BJ (cell line): ENCODE results near the gene PSMB7. TPM values are rescaled to one million over a fixed set of nuclear protein-coding genes. Genes with fewer than 3 reads are reported as not detected.

Source experiments
- CTCF ChIA-PET: fragments of 350-600 bp; formaldehyde crosslinking; extraction: SDS; loops from one replicate; lab custom pipeline; 2021; ENCODE audit warnings: antibody characterized with exemption, inconsistent platforms; lab: Yijun Ruan, JAX
- POLR2A ChIA-PET: fragments of 300-600 bp; sonication (Branson Sonifier 250); formaldehyde crosslinking; extraction: SDS; loops from one replicate; lab custom pipeline; 2021; ENCODE audit warnings: antibody characterized with exemption; lab: Charles Lee
- DNase-seq: peaks from one replicate; pipeline ENCODE4 v3.0.0-alpha.2; 2011; ENCODE audit warnings: low read depth
- H3K27me3 ChIP-seq: 2 replicates; pipeline ENCODE4 v1.6.0; 2011; ENCODE audit warnings: low read length; ENCODE audit not compliant: control insufficient read depth, insufficient read depth
- H3K36me3 ChIP-seq: 2 replicates; pipeline ENCODE4 v1.5.1; 2011; ENCODE audit warnings: low read length; ENCODE audit not compliant: control insufficient read depth, insufficient read depth
- H3K4me3 ChIP-seq: 2 replicates; pipeline ENCODE4 v1.5.1; 2011; ENCODE audit warnings: low read depth, mild to moderate bottlenecking, control low read depth, low read length
- polyA plus RNA-seq: library from polyadenylated mRNA; depleted of rRNA; stranded (reverse); fragments of >200 nt; gene quantifications from 2 replicates; pipeline ENCODE4 v1.2.3, GENCODE V29; 2011
- TF ChIP-seq, protein P1 (sequence below): IDR thresholded peaks from 2 replicates; pipeline ENCODE4 v1.5.1; 2011; ENCODE audit warnings: low read depth, mild to moderate bottlenecking, control low read depth, inconsistent platforms, low read length, moderate library complexity; ENCODE audit not compliant: insufficient read depth

Gene PSMB7
- polyA plus RNA-seq, 1 experiment: 325 TPM

- no peak for DNase-seq
- Histone ChIP-seq H3K36me3 (no peaks in the 10 kb centered on the region), H3K27me3 (peaks cover 27% of the 10 kb centered on the region), H3K4me3 (no peak overlapping the region)
- ChIA-PET POLR2A (no interaction called here), CTCF (no interaction called here)
- TF ChIP-seq, protein P1, sequence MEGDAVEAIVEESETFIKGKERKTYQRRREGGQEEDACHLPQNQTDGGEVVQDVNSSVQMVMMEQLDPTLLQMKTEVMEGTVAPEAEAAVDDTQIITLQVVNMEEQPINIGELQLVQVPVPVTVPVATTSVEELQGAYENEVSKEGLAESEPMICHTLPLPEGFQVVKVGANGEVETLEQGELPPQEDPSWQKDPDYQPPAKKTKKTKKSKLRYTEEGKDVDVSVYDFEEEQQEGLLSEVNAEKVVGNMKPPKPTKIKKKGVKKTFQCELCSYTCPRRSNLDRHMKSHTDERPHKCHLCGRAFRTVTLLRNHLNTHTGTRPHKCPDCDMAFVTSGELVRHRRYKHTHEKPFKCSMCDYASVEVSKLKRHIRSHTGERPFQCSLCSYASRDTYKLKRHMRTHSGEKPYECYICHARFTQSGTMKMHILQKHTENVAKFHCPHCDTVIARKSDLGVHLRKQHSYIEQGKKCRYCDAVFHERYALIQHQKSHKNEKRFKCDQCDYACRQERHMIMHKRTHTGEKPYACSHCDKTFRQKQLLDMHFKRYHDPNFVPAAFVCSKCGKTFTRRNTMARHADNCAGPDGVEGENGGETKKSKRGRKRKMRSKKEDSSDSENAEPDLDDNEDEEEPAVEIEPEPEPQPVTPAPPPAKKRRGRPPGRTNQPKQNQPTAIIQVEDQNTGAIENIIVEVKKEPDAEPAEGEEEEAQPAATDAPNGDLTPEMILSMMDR: no peak
Observed at GRCh38 chr9:124452841-124453585, 37.8 kb upstream of the PSMB7 start.

- H3K4me3 ChIP-seq: no peak overlapping the region
- TF ChIP-seq, protein P1: no peak
- H3K27me3 ChIP-seq: peaks cover 27% of the 10 kb centered on the region
- no peak for DNase-seq
- ChIA-PET CTCF (no interaction called here), POLR2A (no interaction called here)
- no peaks in the 10 kb centered on the region for H3K36me3 ChIP-seq
Observed at GRCh38 chr9:124452326-124452725, 37.1 kb upstream of the PSMB7 start.

DNA sequence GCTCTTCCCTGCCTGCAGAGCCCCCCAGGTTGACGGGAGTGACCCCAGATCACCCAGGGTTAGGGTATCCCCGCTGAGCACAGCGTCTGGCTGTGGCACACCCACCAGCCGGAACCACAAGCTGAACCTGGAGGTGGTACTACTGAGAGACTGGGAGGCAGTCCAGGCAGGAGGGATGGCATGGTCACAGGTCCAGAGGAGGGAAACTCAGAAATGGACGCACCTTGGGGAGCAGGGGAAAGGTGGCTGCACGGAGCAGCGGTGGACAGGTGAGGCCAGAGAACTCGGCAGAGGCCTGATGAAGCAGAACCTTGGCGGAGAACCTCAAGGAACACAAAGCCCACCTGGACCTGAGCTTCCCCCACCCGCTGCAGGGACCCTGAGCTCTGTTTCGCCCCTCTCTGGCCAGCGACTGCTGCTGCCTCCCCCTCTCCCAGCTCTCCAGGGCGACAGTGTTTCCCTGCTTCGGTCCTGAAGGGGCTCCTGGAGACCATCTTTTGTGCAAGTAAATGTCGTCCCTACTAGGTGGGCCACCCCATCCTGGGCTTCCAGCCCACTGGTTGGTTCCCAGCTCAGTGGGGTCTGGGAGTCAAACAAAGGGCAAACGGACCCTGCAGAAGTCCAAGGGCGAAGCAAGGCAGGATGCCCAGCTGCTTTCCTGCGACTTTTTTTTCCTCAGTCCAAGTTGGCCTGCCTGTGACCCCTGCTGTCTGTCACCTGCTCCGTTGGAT, 35.9 kb upstream of the PSMB7 start:
- peaks cover 24% of the 10 kb centered on the region for H3K27me3 ChIP-seq
- ChIA-PET POLR2A (no interaction called here), CTCF (no interaction called here)
- no peak for DNase-seq
- no peaks in the 10 kb centered on the region for H3K36me3 ChIP-seq
- TF ChIP-seq, protein P1: no peak
- H3K4me3 ChIP-seq: no peak overlapping the region

DNA sequence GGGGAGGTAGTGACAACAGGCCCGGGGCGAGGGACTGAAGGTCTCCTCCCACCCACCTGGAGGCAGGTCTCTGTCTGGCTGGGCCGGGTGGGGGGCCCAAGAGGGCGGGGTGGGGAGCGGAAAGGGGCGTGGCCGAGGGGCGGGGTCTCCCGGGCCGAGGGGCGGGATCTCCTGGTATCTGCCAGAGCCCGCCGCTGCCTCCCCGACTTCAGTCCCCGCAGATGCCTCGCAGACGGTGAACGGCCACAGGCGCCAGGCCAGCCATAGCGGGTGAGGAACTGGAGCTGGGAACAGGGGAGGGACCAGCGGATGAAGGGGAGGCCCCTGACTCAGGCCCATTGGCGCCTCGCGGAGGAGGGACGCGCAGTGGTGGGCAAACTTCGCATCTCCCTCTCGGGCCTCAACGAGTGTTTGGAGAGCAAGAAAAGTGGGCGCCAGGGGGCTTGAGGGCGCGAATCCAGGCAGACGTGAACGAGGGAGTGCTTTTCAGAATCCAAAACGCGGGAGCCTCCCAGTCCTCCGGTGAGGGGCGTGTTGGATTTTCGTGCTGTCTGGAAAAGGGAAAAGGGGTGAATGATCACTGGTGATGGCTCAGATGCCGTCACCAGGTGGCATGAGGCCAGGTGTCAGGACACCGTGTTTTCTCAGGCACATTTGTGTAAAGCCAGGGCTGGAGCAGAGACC, 35.1 kb upstream of the PSMB7 start, which contains the start of gene ADGRD2:
ADGRD2 (plus strand) TSS at position 211 of the 684 bp plus-strand sequence. CDS start 1,216 bp downstream, outside the sequence.
- H3K27me3 ChIP-seq: peaks cover 22% of the 10 kb centered on the region
- CTCF ChIA-PET: no interaction called here
- H3K4me3 ChIP-seq: no peak within 1 kb of the TSS
- no peak for DNase-seq
- POLR2A ChIA-PET: no interaction called here
- TF ChIP-seq, protein P1: no peak
- H3K36me3 ChIP-seq: no peaks in the 10 kb centered on the region
